Loucy (cell line): ENCODE results near the gene MTMR4.

ENCODE experiments used
- H2AFZ ChIP-seq: fragments of 200-600 bp; sonication (generic); 2 replicates; pipeline ENCODE4 v1.6.0; 2016; ENCODE audit warnings: antibody characterized with exemption, mild to moderate bottlenecking, low read length, moderate library complexity
- H3F3A ChIP-seq: fragments of 200-600 bp; 2 replicates; pipeline ENCODE4 v1.6.0; 2016; ENCODE audit warnings: antibody characterized with exemption, low read depth, mild to moderate bottlenecking
- H3K27me3 ChIP-seq: fragments of 200-600 bp; sonication (generic); 2 replicates; pipeline ENCODE4 v1.6.1; 2014; ENCODE audit warnings: low read length, mild to moderate bottlenecking; ENCODE audit not compliant: insufficient read depth, poor library complexity, severe bottlenecking
- H3K36me3 ChIP-seq: fragments of 200-600 bp; sonication (generic); 2 replicates; pipeline ENCODE4 v1.6.1; 2016; ENCODE audit warnings: low read length; ENCODE audit not compliant: insufficient read depth
- H3K4me1 ChIP-seq: fragments of 200-600 bp; sonication (generic); 2 replicates; pipeline ENCODE4 v1.5.1; 2014; ENCODE audit warnings: low read length, mild to moderate bottlenecking; ENCODE audit not compliant: insufficient read depth, poor library complexity, severe bottlenecking
- H3K4me2 ChIP-seq: fragments of 200-600 bp; sonication (generic); 2 replicates; pipeline ENCODE4 v1.6.0; 2014; ENCODE audit warnings: antibody characterized with exemption, low read length, low read depth, mild to moderate bottlenecking; ENCODE audit not compliant: poor library complexity, severe bottlenecking
- H3K4me3 ChIP-seq: fragments of 200-600 bp; sonication (generic); 2 replicates; pipeline ENCODE4 v1.5.1; 2014; ENCODE audit warnings: low read length, mild to moderate bottlenecking, mixed read lengths; ENCODE audit not compliant: poor library complexity, severe bottlenecking
- H3K79me2 ChIP-seq: fragments of 200-600 bp; sonication (generic); 2 replicates; pipeline ENCODE4 v1.6.1; 2014; ENCODE audit warnings: low read length; ENCODE audit not compliant: insufficient read depth
- H3K9ac ChIP-seq: fragments of 200-600 bp; sonication (generic); 2 replicates; pipeline ENCODE4 v1.6.0; 2014; ENCODE audit warnings: mild to moderate bottlenecking, low read depth, low read length, moderate library complexity; ENCODE audit not compliant: poor library complexity, severe bottlenecking
- H3K9me2 ChIP-seq: fragments of 200-600 bp; sonication (generic); replicated peaks from 2 replicates; pipeline ENCODE4 v1.6.1; 2016; ENCODE audit warnings: low read depth, low read length, mixed read lengths
- H3K9me3 ChIP-seq: fragments of 200-600 bp; sonication (generic); 2 replicates; pipeline ENCODE4 v1.6.1; 2014; ENCODE audit warnings: mild to moderate bottlenecking, antibody characterized with exemption, low read length, low read depth; ENCODE audit not compliant: insufficient read depth
- H4K20me1 ChIP-seq: fragments of 200-600 bp; sonication (generic); 2 replicates; pipeline ENCODE4 v1.6.0; 2014; ENCODE audit warnings: antibody characterized with exemption, low read length, mild to moderate bottlenecking; ENCODE audit not compliant: insufficient read depth, poor library complexity, severe bottlenecking
- EZH2phosphoT487 ChIP-seq: fragments of 200-600 bp; IDR thresholded peaks from 2 replicates; pipeline ENCODE4 v1.6.1; 2018; ENCODE audit warnings: antibody characterized with exemption, mild to moderate bottlenecking, moderate library complexity, borderline replicate concordance
- TF ChIP-seq, protein P1 (sequence below): fragments of 200-600 bp; sonication (generic); conservative IDR thresholded peaks from 2 replicates; pipeline ENCODE4 v1.5.1; 2014; ENCODE audit warnings: mild to moderate bottlenecking, antibody characterized with exemption, low read length

The MTMR4 gene

DNA sequence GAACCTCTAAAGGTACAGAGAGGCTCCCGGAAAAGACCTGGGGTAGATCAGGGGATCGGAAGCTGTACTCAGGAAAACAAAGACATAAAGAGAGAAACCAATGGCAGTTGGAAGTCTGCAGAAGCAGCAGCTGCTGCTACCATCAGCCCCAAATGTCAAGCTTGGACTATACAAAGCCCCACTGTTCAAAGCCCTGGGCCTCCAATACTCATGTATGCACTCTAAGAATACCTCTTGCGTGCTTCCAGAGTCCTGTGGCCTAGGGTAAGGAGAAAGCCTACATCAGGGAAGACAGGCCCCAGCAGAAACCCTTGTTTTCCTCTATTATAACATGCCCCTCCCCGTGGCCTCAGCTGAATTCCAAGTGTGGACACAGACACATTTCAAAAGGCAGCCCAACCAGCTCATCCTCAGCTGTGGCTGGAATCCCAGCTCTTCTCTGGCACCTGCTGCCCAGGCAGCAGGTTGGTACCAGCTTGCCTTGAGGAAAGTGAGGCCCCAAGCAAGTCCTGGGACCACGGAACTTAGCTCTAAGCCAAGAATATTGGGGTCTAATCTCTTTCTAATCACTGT, 19.3 kb upstream of the MTMR4 start:
- Histone ChIP-seq H3K36me3 (no peaks in the 10 kb centered on the region), H3K9me2 (no peaks in the 10 kb centered on the region), H3K9me3 (no peaks in the 10 kb centered on the region), H4K20me1 (no peaks in the 10 kb centered on the region), H3K9ac (no peak overlapping the region), H3K4me1 (no peaks in the 10 kb centered on the region), H2AFZ (no peak overlapping the region), H3K27me3 (no peaks in the 10 kb centered on the region), H3F3A (no peaks in the 10 kb centered on the region), H3K79me2 (no peaks in the 10 kb centered on the region), H3K4me2 (no peak overlapping the region), H3K4me3 (no peak overlapping the region)
- TF ChIP-seq EZH2phosphoT487, result no peak
- TF ChIP-seq, protein P1, sequence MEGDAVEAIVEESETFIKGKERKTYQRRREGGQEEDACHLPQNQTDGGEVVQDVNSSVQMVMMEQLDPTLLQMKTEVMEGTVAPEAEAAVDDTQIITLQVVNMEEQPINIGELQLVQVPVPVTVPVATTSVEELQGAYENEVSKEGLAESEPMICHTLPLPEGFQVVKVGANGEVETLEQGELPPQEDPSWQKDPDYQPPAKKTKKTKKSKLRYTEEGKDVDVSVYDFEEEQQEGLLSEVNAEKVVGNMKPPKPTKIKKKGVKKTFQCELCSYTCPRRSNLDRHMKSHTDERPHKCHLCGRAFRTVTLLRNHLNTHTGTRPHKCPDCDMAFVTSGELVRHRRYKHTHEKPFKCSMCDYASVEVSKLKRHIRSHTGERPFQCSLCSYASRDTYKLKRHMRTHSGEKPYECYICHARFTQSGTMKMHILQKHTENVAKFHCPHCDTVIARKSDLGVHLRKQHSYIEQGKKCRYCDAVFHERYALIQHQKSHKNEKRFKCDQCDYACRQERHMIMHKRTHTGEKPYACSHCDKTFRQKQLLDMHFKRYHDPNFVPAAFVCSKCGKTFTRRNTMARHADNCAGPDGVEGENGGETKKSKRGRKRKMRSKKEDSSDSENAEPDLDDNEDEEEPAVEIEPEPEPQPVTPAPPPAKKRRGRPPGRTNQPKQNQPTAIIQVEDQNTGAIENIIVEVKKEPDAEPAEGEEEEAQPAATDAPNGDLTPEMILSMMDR, result no peak

DNA sequence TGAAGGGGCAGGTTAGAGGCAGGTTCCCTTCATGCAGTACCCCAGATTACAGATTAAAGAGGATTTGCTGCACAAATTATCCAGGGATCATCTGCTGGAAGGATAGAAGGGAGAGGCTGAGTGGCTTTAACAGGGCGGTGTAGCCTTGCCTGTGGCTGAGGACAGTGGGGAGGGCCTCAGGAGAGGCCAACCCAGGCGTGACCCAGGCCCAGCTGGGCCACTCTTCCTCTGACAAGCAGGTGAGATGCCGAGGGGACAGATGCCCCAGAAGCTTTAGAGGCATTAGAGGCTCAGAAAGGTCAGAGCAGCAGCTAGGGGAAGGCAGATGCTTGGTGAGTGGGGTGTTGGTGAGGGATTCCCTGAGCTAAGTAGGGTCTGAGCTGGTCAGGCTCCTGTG, 18.1 kb upstream of the MTMR4 start:
- H3K9me2 ChIP-seq, result no peaks in the 10 kb centered on the region
- no peaks in the 10 kb centered on the region for H3K4me1 ChIP-seq
- H3F3A ChIP-seq, result no peaks in the 10 kb centered on the region
- no peak overlapping the region for H3K4me2 ChIP-seq
- TF ChIP-seq, protein P1, result no peak
- no peak for TF ChIP-seq EZH2phosphoT487
- H3K4me3 ChIP-seq, result no peak overlapping the region
- H3K9ac ChIP-seq, result no peak overlapping the region
- no peaks in the 10 kb centered on the region for H3K9me3 ChIP-seq
- no peaks in the 10 kb centered on the region for H3K79me2 ChIP-seq
- H3K36me3 ChIP-seq, result no peaks in the 10 kb centered on the region
- no peaks in the 10 kb centered on the region for H3K27me3 ChIP-seq
- H4K20me1 ChIP-seq, result no peaks in the 10 kb centered on the region
- H2AFZ ChIP-seq, result no peak overlapping the region

DNA sequence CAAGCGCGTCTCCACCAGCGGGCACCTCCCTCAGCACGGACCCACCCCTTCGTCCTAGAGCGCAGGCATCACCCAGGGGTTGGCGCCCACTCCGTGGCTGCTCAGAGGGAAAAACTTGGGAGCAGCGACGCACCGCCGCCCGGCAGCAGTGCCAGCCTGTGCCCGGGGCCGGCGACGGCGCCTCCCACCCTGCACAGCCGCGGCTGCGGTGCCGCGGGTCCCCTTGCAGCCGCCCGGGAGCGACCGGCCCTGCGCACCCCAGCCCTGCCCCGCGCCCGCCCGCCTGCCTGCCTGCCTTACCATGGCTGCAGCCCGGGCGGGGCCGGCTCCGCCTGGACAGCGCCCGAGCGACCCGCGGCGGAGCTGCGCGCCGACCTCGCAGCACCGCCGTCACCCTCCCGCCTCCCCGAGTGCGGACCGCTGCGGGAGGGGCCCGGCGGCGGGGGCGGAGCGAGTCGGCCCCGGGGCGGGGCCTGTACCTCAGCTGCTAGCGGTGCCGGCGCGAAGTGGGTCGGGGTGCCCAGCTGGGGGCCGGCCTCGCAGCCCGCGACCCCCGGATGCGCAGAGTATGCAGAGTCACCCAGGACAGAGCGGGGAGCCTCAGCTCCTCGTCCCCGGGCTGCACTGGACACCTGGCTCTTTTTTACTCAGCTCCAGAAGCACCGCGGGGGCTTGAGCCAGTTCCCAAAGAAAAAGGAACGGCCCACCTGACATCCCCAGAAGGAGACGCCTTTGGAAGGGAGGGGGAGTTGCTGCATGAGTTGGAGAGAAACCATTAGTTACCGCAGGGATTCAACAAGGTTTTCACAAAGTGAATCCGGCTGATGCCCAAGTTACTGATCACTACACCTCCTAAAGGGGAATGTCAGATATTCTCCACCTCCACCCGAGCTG, 17.5 kb upstream of the MTMR4 start:
- no peaks in the 10 kb centered on the region for H4K20me1 ChIP-seq
- no peaks in the 10 kb centered on the region for H3F3A ChIP-seq
- no peaks in the 10 kb centered on the region for H3K79me2 ChIP-seq
- H3K27me3 ChIP-seq, result no peaks in the 10 kb centered on the region
- H3K36me3 ChIP-seq, result no peaks in the 10 kb centered on the region
- no peak overlapping the region for H2AFZ ChIP-seq
- no peaks in the 10 kb centered on the region for H3K9me2 ChIP-seq
- no peak overlapping the region for H3K4me3 ChIP-seq
- no peaks in the 10 kb centered on the region for H3K9me3 ChIP-seq
- no peak overlapping the region for H3K9ac ChIP-seq
- TF ChIP-seq, protein P1, result no peak
- no peak for TF ChIP-seq EZH2phosphoT487
- no peak overlapping the region for H3K4me2 ChIP-seq
- peaks cover 6% of the 10 kb centered on the region for H3K4me1 ChIP-seq
